ENCODE data around the gene KCNK6. TPM values are rescaled to one million over a fixed set of nuclear protein-coding genes. Genes with fewer than 3 reads are reported as not detected.

KCNK6 gene
- polyA plus RNA-seq, 1 donor (not counting 4 experiments of a cell fraction or from before 2014, with no cell fraction given) = 23.9 TPM

DNA sequence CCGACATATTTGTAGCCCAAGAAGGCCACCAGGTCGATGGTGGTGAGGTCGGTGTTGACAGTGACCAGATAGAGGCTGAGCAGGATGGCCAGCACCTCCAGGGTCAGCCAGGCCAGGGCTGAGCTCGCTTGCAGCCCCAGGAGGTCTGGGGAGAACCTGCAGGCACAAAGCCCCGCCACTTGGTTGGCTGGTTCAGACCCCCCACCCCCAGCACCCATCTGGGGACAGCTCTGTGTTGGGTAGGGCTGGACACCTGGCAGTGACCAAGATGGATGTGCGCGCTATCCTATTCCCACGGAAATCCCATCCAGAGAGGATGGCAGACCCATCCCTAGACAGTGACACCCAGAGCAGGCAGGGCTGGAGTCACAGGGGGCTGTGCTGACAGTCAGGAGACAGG is 12.0 kb upstream of the KCNK6 start:
- Histone ChIP-seq H3K4me1 (ENCODE audit: control insufficient read depth, extremely low read depth, insufficient read depth, low read length) (peaks cover 23% of the 10 kb centered on the region), H4K20me1 (ENCODE audit: control insufficient read depth, extremely low read depth, insufficient read depth, low read length) (no peaks in the 10 kb centered on the region), H3K4me3 (ENCODE audit: control insufficient read depth in 2 of 3, extremely low read depth in 1 of 3, insufficient read depth in 2 of 3, low read depth in 1 of 3, low read length in 3 of 3) (no peak overlapping the region), H3K9me3 (ENCODE audit: control insufficient read depth, low read depth, low read length) (no peaks in the 10 kb centered on the region), H3K9me1 (ENCODE audit: control insufficient read depth, extremely low read depth, insufficient read depth, low read length) (no peaks in the 10 kb centered on the region), H3K4me2 (ENCODE audit: control insufficient read depth, extremely low read depth, insufficient read depth, low read depth, low read length) (no peak overlapping the region), H2AFZ (ENCODE audit: control insufficient read depth, low read length) (no peak overlapping the region), H3K9ac (ENCODE audit: control insufficient read depth, extremely low read depth, insufficient read depth, low read length) (no peak overlapping the region), H3K27ac (ENCODE audit: control insufficient read depth, insufficient read depth, low read length) (no peak overlapping the region), H3K79me2 (ENCODE audit: control insufficient read depth, insufficient read depth, low read length) (peaks cover 22% of the 10 kb centered on the region), H3K36me3 (ENCODE audit: control insufficient read depth in 2 of 2, extremely low read depth in 1 of 2, insufficient read depth in 2 of 2, low read length in 2 of 2) (peaks cover 6 to 30% of the 10 kb centered on the region in 2 experiments), H3K27me3 (ENCODE audit: control insufficient read depth, extremely low read depth, insufficient read depth, low read length) (no peaks in the 10 kb centered on the region)
- dilution Hi-C loops (cut with MboI; ENCODE audit: extremely low pct_ligation_motif_present, low sequenced_read_pairs) = no loop called here
- FAIRE-seq = no peak
- no peak for DNase-seq (ENCODE audit: low read depth, low spot score)
- TF ChIP-seq, protein P1, sequence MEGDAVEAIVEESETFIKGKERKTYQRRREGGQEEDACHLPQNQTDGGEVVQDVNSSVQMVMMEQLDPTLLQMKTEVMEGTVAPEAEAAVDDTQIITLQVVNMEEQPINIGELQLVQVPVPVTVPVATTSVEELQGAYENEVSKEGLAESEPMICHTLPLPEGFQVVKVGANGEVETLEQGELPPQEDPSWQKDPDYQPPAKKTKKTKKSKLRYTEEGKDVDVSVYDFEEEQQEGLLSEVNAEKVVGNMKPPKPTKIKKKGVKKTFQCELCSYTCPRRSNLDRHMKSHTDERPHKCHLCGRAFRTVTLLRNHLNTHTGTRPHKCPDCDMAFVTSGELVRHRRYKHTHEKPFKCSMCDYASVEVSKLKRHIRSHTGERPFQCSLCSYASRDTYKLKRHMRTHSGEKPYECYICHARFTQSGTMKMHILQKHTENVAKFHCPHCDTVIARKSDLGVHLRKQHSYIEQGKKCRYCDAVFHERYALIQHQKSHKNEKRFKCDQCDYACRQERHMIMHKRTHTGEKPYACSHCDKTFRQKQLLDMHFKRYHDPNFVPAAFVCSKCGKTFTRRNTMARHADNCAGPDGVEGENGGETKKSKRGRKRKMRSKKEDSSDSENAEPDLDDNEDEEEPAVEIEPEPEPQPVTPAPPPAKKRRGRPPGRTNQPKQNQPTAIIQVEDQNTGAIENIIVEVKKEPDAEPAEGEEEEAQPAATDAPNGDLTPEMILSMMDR (optimal IDR thresholded peaks at IDR 0.05 in 1 of 3, IDR thresholded peaks at IDR 0.05 in 1 of 3, conservative IDR thresholded peaks at IDR 0.05 in 1 of 3; ENCODE audit: extremely low read depth in 1 of 3, insufficient read depth in 2 of 3, low read length in 3 of 3) = no peak
- no peak for TF ChIP-seq EZH2 (IDR thresholded peaks at IDR 0.05; ENCODE audit: low read length)

DNA sequence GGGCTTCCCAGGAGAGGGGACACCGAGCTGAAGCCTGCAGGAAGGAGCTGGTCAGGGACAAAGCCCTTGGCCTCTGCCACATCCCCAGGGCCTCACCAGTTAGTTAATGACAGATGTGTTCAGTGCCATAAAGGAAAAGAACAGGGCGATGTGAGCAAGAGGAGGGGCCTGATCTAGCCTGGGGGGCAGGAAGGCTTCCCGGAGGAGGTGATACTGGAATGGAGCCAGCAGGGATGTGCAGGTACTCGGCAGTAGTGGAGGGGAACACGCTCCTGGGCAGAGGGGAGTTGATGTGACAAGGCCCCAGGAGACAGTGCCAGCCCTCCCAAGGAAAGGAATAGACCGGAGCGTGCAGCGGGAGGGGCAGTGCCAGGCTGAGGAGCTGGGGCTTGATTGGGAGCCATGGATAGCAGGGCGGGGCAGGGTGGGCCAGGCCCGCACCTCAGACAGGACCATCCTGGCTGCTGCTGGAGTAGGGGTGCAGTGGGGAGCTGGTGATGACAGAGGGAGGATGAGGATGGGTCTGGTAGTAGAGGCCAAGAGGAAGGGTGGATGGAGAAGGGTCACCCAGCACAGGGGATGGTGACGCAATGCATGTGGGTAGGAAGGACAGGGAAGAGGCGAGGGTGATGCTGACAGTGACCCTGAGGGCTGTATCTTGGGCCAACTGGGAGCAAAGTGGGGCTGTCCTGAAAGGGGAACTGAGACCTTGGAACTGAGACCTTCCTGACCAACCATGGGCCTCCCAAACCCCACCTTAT is 11.5 kb upstream of the KCNK6 start:
- TF ChIP-seq EZH2 (IDR thresholded peaks at IDR 0.05; ENCODE audit: low read length) = no peak
- Histone ChIP-seq H3K4me3 (ENCODE audit: control insufficient read depth in 2 of 3, extremely low read depth in 1 of 3, insufficient read depth in 2 of 3, low read depth in 1 of 3, low read length in 3 of 3) (no peak overlapping the region), H3K36me3 (ENCODE audit: control insufficient read depth in 2 of 2, extremely low read depth in 1 of 2, insufficient read depth in 2 of 2, low read length in 2 of 2) (peaks cover 6 to 30% of the 10 kb centered on the region in 2 experiments), H3K4me1 (ENCODE audit: control insufficient read depth, extremely low read depth, insufficient read depth, low read length) (peaks cover 20% of the 10 kb centered on the region), H3K27me3 (ENCODE audit: control insufficient read depth, extremely low read depth, insufficient read depth, low read length) (no peaks in the 10 kb centered on the region), H3K9me1 (ENCODE audit: control insufficient read depth, extremely low read depth, insufficient read depth, low read length) (no peaks in the 10 kb centered on the region), H3K9ac (ENCODE audit: control insufficient read depth, extremely low read depth, insufficient read depth, low read length) (no peak overlapping the region), H3K27ac (ENCODE audit: control insufficient read depth, insufficient read depth, low read length) (no peak overlapping the region), H3K79me2 (ENCODE audit: control insufficient read depth, insufficient read depth, low read length) (peaks cover 22% of the 10 kb centered on the region), H4K20me1 (ENCODE audit: control insufficient read depth, extremely low read depth, insufficient read depth, low read length) (no peaks in the 10 kb centered on the region), H2AFZ (ENCODE audit: control insufficient read depth, low read length) (no peak overlapping the region), H3K4me2 (ENCODE audit: control insufficient read depth, extremely low read depth, insufficient read depth, low read depth, low read length) (no peak overlapping the region), H3K9me3 (ENCODE audit: control insufficient read depth, low read depth, low read length) (no peaks in the 10 kb centered on the region)
- DNase-seq (ENCODE audit: low read depth, low spot score) = no peak
- dilution Hi-C loops (cut with MboI; ENCODE audit: extremely low pct_ligation_motif_present, low sequenced_read_pairs) = no loop called here
- no peak for FAIRE-seq
